WTC11 (cell line): Measurements from ENCODE around the gene GBF1. TPM values are rescaled to one million over a fixed set of nuclear protein-coding genes. Genes with fewer than 3 reads are reported as not detected.

Source experiments
- ATAC-seq: fragments of 200-7000 bp; cut with Tn5 transposase; 2 replicates; pipeline ENCODE4 v1.10.0; 2021; ENCODE audit warnings: mild to moderate bottlenecking, moderate library complexity
- CTCF ChIA-PET: fragments of 300-600 bp; sonication (Branson Sonifier 250); formaldehyde crosslinking; loops from one replicate; lab custom pipeline; 2021; ENCODE audit warnings: antibody characterized with exemption; lab: Charles Lee
- POLR2A ChIA-PET: fragments of 350-600 bp; sonication (Branson Sonifier 250); formaldehyde crosslinking; loops from one replicate; lab custom pipeline; 2021; ENCODE audit warnings: antibody characterized with exemption; lab: Charles Lee
- DNase-seq: peaks from one replicate; pipeline ENCODE4 v3.0.0; 2021; ENCODE audit warnings: low spot score
- H3K27ac Mint-ChIP-seq: 2 replicates; pipeline ENCODE4 v1.8.0; 2021; ENCODE audit warnings: mixed read lengths
- H3K27me3 Mint-ChIP-seq: 2 replicates; pipeline ENCODE4 v1.8.0; 2021; ENCODE audit warnings: low read depth, mild to moderate bottlenecking, moderate library complexity, mixed read lengths
- H3K36me3 Mint-ChIP-seq: 2 replicates; pipeline ENCODE4 v1.8.0; 2021; ENCODE audit warnings: mixed read lengths
- H3K4me1 Mint-ChIP-seq: 2 replicates; pipeline ENCODE4 v1.8.0; 2022; ENCODE audit warnings: mixed read lengths
- H3K4me3 Mint-ChIP-seq: 2 replicates; pipeline ENCODE4 v1.8.0; 2021; ENCODE audit warnings: mild to moderate bottlenecking, moderate library complexity, mixed read lengths
- H3K9me3 Mint-ChIP-seq: 2 replicates; pipeline ENCODE4 v1.8.0; 2021; ENCODE audit warnings: mixed read lengths
- ATF1 ChIP-seq: sonication (generic); formaldehyde crosslinking; IDR thresholded peaks from 2 replicates; pipeline ENCODE4 v1.8.1; 2023; ENCODE audit warnings: mild to moderate bottlenecking, moderate library complexity, missing genetic modification reagents
- CBFB ChIP-seq: sonication (generic); formaldehyde crosslinking; IDR thresholded peaks from 2 replicates; pipeline ENCODE4 v1.8.1; 2022; ENCODE audit warnings: mild to moderate bottlenecking, low read depth, missing genetic modification reagents
- ELF4 ChIP-seq: sonication (generic); formaldehyde crosslinking; IDR thresholded peaks from 2 replicates; pipeline ENCODE4 v1.8.1; 2022; ENCODE audit warnings: low read depth, mild to moderate bottlenecking, moderate library complexity, missing genetic modification reagents
- JAZF1 ChIP-seq: fragments of 250-450 bp; sonication (Bioruptor Pico); IDR thresholded peaks from 2 replicates; pipeline ENCODE4 v1.9.0; 2021; ENCODE audit warnings: moderate library complexity, mild to moderate bottlenecking, inconsistent platforms
- MXD4 ChIP-seq: fragments of 250-450 bp; sonication (Bioruptor Pico); IDR thresholded peaks from 2 replicates; pipeline ENCODE4 v1.8.0; 2021; ENCODE audit warnings: mild to moderate bottlenecking, moderate library complexity, borderline replicate concordance
- OVOL2 ChIP-seq: fragments of 250-450 bp; sonication (Bioruptor Pico); IDR thresholded peaks from 2 replicates; pipeline ENCODE4 v1.9.0; 2021; ENCODE audit warnings: mild to moderate bottlenecking, borderline replicate concordance
- RORB ChIP-seq: fragments of 250-450 bp; sonication (Bioruptor Pico); IDR thresholded peaks from 2 replicates; pipeline ENCODE4 v1.9.0; 2021; ENCODE audit warnings: mild to moderate bottlenecking
- SMAD4 ChIP-seq: sonication (generic); formaldehyde crosslinking; IDR thresholded peaks from 2 replicates; pipeline ENCODE4 v1.8.0; 2022; ENCODE audit warnings: mild to moderate bottlenecking, missing genetic modification reagents
- TEAD1 ChIP-seq: sonication (generic); formaldehyde crosslinking; IDR thresholded peaks from 2 replicates; pipeline ENCODE4 v1.8.0; 2022; ENCODE audit warnings: mild to moderate bottlenecking, missing genetic modification reagents
- ZNF138 ChIP-seq: sonication (generic); formaldehyde crosslinking; conservative IDR thresholded peaks from 2 replicates; pipeline ENCODE4 v1.8.1; 2022; ENCODE audit warnings: mild to moderate bottlenecking, moderate library complexity, missing genetic modification reagents
- total RNA-seq: library from RNA; stranded (reverse); gene quantifications from 3 replicates; pipeline ENCODE4 v1.2.3, GENCODE V29; 2021
- TF ChIP-seq, protein P1 (sequence below): sonication (generic); formaldehyde crosslinking; IDR thresholded peaks from 2 replicates; pipeline ENCODE4 v1.8.1; 2022; ENCODE audit warnings: low read depth, missing genetic modification reagents, borderline replicate concordance
- TF ChIP-seq, protein P2 (sequence below): sonication (generic); formaldehyde crosslinking; IDR thresholded peaks from 2 replicates; pipeline ENCODE4 v1.8.1; 2023; ENCODE audit warnings: mild to moderate bottlenecking, missing genetic modification reagents, moderate library complexity
- TF ChIP-seq, protein P3 (sequence below): sonication (generic); formaldehyde crosslinking; IDR thresholded peaks from 2 replicates; pipeline ENCODE4 v1.8.0; 2023; ENCODE audit warnings: missing genetic modification reagents, mild to moderate bottlenecking, borderline replicate concordance
- TF ChIP-seq, protein P4 (sequence below): sonication (generic); formaldehyde crosslinking; IDR thresholded peaks from 2 replicates; pipeline ENCODE4 v1.8.1; 2023; ENCODE audit warnings: mild to moderate bottlenecking, missing genetic modification reagents
- TF ChIP-seq, protein P5 (sequence below): sonication (generic); formaldehyde crosslinking; IDR thresholded peaks from 2 replicates; pipeline ENCODE4 v1.8.0; 2022; ENCODE audit warnings: mild to moderate bottlenecking, missing genetic modification reagents
- TF ChIP-seq, protein P6 (sequence below): sonication (generic); formaldehyde crosslinking; conservative IDR thresholded peaks from 2 replicates; pipeline ENCODE4 v1.8.1; 2023; ENCODE audit warnings: mild to moderate bottlenecking, low read depth, missing genetic modification reagents, moderate library complexity

The GBF1 gene
- total RNA-seq, 1 experiment from 2014 or later: 32.4 TPM

DNA sequence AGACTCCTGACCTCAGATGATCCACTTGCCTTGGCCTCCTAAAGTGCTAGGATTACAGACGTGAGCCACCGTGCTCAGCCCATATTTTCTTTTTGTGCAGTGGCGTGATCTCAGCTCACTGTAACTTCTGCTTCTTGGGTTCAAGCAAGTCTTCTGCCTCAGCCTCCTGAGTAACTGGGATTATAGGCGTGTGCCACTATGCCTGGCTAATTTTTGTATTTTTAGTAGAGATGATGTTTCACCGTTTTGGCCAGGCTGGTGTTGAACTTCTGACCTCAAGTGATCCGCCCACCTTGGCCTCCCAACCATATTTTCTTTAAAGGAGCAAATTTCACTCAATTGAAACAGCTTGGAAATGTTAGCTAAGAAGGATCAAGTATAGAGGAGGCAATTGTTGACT lies 16.5 kb downstream of the GBF1 start:
- no peaks in the 10 kb centered on the region for H3K9me3 Mint-ChIP-seq
- no peak overlapping the region for H3K4me3 Mint-ChIP-seq
- no peaks in the 10 kb centered on the region for H3K27me3 Mint-ChIP-seq
- ChIA-PET POLR2A (no interaction called here), CTCF (interaction anchor here (1.2 to 3.4 kb wide), 3 partner anchors 31 to 322 kb away, joined by 3 to 8 read pairs (median 4); no protein-coding TSS in a partner anchor)
- H3K27ac Mint-ChIP-seq: no peak overlapping the region
- H3K4me1 Mint-ChIP-seq: peaks cover 4% of the 10 kb centered on the region; the same call in 1 of the 2 replicates
- no peak for ATAC-seq
- DNase-seq: no peak
- TF ChIP-seq, protein P1, sequence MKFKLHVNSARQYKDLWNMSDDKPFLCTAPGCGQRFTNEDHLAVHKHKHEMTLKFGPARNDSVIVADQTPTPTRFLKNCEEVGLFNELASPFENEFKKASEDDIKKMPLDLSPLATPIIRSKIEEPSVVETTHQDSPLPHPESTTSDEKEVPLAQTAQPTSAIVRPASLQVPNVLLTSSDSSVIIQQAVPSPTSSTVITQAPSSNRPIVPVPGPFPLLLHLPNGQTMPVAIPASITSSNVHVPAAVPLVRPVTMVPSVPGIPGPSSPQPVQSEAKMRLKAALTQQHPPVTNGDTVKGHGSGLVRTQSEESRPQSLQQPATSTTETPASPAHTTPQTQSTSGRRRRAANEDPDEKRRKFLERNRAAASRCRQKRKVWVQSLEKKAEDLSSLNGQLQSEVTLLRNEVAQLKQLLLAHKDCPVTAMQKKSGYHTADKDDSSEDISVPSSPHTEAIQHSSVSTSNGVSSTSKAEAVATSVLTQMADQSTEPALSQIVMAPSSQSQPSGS (CRISPR knock-in tag): no peak
- TF ChIP-seq, protein P2, sequence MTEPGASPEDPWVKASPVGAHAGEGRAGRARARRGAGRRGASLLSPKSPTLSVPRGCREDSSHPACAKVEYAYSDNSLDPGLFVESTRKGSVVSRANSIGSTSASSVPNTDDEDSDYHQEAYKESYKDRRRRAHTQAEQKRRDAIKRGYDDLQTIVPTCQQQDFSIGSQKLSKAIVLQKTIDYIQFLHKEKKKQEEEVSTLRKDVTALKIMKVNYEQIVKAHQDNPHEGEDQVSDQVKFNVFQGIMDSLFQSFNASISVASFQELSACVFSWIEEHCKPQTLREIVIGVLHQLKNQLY (CRISPR knock-in tag): no peak
- TF ChIP-seq CBFB (CRISPR knock-in tag) (no peak), SMAD4 (CRISPR knock-in tag) (no peak)
- TF ChIP-seq, protein P3, sequence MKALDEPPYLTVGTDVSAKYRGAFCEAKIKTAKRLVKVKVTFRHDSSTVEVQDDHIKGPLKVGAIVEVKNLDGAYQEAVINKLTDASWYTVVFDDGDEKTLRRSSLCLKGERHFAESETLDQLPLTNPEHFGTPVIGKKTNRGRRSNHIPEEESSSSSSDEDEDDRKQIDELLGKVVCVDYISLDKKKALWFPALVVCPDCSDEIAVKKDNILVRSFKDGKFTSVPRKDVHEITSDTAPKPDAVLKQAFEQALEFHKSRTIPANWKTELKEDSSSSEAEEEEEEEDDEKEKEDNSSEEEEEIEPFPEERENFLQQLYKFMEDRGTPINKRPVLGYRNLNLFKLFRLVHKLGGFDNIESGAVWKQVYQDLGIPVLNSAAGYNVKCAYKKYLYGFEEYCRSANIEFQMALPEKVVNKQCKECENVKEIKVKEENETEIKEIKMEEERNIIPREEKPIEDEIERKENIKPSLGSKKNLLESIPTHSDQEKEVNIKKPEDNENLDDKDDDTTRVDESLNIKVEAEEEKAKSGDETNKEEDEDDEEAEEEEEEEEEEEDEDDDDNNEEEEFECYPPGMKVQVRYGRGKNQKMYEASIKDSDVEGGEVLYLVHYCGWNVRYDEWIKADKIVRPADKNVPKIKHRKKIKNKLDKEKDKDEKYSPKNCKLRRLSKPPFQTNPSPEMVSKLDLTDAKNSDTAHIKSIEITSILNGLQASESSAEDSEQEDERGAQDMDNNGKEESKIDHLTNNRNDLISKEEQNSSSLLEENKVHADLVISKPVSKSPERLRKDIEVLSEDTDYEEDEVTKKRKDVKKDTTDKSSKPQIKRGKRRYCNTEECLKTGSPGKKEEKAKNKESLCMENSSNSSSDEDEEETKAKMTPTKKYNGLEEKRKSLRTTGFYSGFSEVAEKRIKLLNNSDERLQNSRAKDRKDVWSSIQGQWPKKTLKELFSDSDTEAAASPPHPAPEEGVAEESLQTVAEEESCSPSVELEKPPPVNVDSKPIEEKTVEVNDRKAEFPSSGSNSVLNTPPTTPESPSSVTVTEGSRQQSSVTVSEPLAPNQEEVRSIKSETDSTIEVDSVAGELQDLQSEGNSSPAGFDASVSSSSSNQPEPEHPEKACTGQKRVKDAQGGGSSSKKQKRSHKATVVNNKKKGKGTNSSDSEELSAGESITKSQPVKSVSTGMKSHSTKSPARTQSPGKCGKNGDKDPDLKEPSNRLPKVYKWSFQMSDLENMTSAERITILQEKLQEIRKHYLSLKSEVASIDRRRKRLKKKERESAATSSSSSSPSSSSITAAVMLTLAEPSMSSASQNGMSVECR: no peak
- H3K36me3 Mint-ChIP-seq: peaks cover 7% of the 10 kb centered on the region; the same call in 1 of the 2 replicates

DNA sequence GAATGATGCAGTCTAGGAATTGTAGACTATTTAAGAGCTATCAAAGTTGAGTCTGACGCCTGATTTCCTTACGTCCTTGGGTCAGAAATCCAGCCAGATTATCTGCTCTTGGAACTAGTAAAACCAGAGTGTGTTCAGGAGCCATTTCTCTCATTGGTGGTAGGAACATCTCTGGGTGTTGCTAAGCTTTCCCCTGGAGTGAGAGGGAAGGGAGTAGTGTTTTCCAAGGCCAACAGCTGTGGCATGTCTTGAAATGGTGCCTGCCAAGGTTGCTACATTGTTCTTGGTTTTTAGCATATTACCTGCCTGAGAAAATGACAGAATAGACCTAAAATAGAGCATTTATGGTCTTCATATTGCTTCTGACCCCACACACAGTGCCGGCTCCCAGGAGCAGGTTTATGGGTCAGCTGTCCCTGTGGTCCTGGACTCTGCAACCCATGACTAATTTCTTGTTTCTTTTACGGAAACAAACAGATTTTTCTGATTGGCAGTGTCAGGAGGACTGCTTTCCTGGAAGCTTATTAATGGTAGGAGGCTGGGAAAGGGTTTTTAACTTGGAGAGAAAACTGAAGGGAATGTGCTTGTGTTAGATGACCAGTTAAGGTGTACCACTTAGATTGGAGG lies 17.5 kb downstream of the GBF1 start:
- CTCF ChIA-PET: interaction anchor here (0.7 to 3.4 kb wide), 2 partner anchors 32 to 89 kb away, joined by 3 to 8 read pairs; no protein-coding TSS in a partner anchor
- no peak overlapping the region for H3K4me3 Mint-ChIP-seq
- peaks cover 7% of the 10 kb centered on the region; the same call in 1 of the 2 replicates for H3K36me3 Mint-ChIP-seq
- no peaks in the 10 kb centered on the region for H3K27me3 Mint-ChIP-seq
- H3K27ac Mint-ChIP-seq: no peak overlapping the region
- H3K4me1 Mint-ChIP-seq: peaks cover 4% of the 10 kb centered on the region; the same call in 1 of the 2 replicates
- POLR2A ChIA-PET: no interaction called here
- ATAC-seq (no peak), DNase-seq (no peak)
- no peaks in the 10 kb centered on the region for H3K9me3 Mint-ChIP-seq
- TF ChIP-seq RORB (no peak), ELF4 (CRISPR knock-in tag) (no peak), ATF1 (CRISPR knock-in tag) (no peak), MXD4 (CRISPR knock-in tag) (no peak), OVOL2 (CRISPR knock-in tag) (no peak), JAZF1 (no peak), TEAD1 (CRISPR knock-in tag) (no peak), ZNF138 (CRISPR knock-in tag) (no peak)
- TF ChIP-seq, protein P1 (CRISPR knock-in tag): no peak
- TF ChIP-seq, protein P4, sequence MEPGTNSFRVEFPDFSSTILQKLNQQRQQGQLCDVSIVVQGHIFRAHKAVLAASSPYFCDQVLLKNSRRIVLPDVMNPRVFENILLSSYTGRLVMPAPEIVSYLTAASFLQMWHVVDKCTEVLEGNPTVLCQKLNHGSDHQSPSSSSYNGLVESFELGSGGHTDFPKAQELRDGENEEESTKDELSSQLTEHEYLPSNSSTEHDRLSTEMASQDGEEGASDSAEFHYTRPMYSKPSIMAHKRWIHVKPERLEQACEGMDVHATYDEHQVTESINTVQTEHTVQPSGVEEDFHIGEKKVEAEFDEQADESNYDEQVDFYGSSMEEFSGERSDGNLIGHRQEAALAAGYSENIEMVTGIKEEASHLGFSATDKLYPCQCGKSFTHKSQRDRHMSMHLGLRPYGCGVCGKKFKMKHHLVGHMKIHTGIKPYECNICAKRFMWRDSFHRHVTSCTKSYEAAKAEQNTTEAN (CRISPR knock-in tag): no peak
- TF ChIP-seq, protein P5, sequence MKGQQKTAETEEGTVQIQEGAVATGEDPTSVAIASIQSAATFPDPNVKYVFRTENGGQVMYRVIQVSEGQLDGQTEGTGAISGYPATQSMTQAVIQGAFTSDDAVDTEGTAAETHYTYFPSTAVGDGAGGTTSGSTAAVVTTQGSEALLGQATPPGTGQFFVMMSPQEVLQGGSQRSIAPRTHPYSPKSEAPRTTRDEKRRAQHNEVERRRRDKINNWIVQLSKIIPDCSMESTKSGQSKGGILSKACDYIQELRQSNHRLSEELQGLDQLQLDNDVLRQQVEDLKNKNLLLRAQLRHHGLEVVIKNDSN (CRISPR knock-in tag): no peak
- TF ChIP-seq, protein P6, sequence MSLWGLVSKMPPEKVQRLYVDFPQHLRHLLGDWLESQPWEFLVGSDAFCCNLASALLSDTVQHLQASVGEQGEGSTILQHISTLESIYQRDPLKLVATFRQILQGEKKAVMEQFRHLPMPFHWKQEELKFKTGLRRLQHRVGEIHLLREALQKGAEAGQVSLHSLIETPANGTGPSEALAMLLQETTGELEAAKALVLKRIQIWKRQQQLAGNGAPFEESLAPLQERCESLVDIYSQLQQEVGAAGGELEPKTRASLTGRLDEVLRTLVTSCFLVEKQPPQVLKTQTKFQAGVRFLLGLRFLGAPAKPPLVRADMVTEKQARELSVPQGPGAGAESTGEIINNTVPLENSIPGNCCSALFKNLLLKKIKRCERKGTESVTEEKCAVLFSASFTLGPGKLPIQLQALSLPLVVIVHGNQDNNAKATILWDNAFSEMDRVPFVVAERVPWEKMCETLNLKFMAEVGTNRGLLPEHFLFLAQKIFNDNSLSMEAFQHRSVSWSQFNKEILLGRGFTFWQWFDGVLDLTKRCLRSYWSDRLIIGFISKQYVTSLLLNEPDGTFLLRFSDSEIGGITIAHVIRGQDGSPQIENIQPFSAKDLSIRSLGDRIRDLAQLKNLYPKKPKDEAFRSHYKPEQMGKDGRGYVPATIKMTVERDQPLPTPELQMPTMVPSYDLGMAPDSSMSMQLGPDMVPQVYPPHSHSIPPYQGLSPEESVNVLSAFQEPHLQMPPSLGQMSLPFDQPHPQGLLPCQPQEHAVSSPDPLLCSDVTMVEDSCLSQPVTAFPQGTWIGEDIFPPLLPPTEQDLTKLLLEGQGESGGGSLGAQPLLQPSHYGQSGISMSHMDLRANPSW (CRISPR knock-in tag): no peak
